Measurements from ENCODE around the gene SLC25A1.
"Not testable (repeated sequence)": the region's sequence is repeated elsewhere in the genome, so short reads cannot be mapped to it uniquely, and the experiment has no call there.

Gene SLC25A1

DNA sequence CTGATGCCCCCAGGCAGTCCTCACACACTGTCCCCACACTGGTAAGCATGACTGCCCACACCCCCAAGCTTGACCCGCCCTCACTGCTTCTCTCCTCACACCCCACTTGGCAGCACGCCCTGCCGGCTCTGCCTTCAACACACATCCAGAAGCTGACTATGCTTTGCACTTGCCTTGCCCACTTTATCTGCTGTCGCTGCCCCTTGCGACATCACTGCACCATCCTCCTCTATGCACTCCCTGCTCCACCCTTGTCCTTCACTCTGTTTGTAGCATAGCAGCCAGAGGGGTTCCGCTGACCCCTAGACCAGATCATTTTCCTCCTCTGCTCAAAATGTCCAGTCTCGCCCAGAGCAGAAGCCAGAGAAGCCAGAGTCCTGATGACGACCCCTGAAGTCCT lies 25.3 kb upstream of the SLC25A1 start:
- DNase-seq = no peak

DNA sequence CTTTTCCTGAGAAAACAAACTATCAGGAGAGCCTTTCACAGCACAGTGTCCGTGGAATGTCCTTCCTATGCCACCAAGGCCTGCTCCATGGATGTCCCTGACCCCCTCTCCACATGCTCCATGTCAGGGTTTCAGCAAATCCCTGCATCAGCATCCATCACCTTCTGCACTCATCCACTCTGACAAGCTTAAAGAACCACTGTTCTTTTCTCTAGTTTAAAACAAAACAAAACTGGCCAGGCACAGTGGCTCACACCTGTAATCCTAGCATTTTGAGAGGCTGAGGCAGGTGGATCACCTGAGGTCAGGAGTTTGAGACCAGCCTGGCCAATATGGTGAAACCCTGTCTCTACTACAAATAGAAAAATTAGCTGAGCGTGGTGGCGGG lies 24.3 kb upstream of the SLC25A1 start:
- DNase-seq = not testable (repeated sequence)

DNA sequence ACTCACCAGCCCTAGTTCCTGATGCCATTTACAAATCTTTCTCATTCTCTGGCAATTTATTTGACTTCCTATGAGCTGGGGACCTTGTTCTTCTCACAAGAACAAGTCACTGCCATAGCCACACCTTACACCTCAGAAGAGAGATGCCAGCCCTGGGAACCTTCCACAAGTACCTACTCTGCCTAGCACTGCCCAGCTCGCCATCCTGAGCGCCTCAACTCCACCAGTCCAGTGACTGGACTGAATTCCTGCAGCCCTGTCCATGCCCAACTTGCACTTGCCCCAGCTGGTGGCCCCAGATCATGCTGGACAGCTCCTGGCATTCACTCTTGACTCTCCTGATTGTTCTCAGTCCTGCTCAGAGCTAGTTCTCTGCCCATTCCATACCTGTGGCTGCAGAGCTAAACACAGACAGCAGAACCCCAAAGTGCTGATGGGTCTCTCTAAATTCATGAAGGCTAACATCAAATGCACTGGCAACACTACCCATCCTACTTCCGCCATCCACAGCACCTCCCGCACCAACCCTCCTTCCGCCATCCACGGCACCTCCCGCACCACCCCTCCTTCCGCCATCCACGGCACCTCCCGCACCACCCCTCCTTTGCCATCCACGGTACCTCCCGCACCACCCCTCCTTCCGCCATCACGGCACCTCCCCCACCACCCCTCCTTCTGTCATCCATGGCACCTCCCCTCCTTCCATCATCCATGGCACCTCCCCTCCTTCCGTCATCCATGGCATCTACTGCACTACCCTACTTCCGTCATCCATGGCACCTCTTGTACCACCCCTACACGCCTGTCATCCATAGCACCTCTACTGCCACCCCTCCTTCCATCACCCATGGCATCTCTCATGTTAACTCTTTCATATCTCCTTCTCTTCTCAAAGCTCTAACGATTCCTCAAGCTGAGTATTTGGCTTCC lies 23.6 kb upstream of the SLC25A1 start:
- DNase-seq = no peak

DNA sequence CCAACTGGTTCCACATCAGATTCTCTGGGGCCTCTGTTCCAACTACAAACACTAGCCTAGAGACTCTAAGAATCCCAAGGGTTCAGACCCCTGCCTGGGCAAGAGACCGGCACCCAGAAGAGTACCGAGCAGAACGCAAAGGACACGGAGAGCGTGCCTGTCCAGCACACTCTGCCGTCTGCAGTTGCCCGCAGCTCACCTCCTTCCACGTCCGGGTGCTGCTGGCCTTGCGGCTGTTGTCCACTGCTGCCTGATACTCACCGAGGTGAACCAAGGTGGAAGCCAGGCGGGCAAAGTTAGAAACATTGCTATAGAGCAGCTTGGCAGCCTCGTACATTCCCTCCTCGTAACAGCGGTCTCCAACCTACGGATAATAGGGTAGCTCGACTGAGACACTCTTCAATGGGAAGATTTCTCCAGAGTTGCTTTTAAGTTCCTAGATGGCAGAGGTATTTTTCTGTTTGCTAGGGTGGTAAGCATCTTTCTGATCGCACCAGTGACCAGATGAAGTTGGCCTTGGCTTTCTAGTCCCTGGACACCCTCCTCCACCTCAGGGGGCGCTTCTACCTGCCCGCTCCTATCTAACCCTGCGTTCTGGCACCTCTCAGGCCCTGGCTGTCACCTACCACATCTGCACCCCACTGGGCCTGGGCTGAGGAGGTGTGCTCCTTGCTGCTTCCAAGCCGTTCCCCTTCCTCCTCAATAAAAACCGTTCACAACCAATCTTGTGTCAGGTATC lies 22.8 kb upstream of the SLC25A1 start:
- no peak for DNase-seq

DNA sequence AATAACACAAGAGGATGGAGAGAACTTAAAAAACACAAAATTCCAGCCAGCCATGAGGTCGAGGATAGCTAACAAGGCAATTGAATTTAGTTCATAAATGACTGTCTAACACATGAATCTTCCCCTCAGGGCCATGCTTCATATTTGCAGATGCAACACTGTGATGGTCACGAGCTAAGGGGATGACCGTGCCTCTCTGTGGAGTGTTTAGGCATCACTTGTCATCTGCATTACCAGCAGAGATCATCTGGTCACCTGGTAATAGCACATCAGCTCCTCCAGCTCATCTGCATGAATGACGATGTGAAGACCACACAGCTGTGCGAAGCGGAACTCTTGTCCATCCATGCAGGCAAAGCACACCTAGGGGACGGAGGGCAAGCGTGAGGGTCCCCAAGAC lies 20.9 kb upstream of the SLC25A1 start:
- DNase-seq = no peak

DNA sequence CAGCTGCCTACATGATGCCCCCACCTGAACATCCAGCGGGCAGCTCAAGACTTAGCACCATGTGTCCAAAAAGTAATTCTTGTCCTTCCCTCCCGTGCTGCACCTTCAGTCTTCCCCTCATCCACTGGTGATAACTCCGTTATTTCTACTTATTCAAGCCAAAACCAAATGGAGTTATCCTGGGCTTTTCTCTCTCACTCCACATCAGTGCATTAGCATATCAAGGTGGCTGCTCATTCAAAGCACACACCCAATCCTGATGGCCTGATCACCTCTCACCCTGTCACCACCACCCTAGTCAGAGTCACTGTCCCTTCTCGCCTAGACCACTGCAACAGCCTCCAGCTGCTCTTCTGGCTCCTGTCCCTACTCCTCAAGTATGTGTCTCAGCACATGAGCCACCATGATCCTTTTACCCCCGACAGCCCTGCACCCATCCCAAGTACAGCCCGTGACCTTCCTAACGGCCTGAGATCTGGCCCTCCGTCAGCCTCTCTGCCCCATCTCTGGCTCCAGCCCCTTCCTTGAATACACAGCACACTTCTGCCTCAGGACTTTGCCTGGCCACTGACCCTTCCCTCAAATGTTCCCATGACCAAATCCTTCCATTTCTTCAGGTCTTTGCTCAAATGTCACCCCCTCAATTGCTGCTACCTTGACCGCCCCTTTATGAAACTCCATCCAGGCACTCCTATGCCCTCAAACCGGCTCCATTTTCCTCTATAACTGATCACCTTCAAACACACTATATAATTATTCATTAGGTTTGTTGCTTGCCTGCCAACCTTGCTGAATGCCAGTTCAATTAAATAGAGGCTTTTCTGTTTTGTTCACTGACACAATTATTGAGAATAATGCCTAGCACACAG lies 19.7 kb upstream of the SLC25A1 start:
- DNase-seq = no peak

DNA sequence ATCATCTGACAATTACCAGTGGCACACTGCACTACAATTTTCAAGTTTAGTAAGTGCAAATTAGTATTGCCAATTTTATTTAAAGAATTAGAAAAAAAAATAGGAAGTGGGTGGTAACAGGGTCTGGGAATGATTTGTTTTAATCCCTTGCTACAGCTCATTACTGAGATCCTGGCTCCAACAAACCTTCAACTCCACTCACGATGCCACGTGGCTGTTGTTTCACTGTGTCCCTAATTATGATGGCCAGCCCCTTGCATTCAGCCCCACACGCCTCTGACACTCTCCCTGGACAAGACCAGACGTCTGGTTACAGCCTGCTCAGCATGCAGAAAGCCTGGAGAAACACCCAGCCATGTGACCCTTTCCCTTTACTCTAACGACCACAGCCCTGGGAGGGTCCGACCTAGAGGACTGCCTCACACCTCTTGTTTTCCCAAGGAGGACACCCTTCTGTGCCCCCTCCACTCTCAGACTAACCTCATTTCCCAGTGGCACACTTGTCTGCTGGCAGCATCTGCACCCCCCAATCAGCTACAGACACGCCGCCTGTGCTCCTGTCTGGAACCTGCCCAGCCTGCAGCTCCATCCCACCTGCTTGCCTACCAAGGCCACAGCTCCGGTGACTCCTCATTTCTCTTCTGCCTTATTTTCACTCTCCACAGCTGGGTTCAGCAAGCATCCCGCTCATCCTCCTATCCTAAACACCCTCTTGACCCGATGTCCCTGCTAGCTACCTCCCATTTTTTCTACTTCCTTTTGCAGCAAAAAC lies 18.5 kb upstream of the SLC25A1 start:
- no peak for DNase-seq

DNA sequence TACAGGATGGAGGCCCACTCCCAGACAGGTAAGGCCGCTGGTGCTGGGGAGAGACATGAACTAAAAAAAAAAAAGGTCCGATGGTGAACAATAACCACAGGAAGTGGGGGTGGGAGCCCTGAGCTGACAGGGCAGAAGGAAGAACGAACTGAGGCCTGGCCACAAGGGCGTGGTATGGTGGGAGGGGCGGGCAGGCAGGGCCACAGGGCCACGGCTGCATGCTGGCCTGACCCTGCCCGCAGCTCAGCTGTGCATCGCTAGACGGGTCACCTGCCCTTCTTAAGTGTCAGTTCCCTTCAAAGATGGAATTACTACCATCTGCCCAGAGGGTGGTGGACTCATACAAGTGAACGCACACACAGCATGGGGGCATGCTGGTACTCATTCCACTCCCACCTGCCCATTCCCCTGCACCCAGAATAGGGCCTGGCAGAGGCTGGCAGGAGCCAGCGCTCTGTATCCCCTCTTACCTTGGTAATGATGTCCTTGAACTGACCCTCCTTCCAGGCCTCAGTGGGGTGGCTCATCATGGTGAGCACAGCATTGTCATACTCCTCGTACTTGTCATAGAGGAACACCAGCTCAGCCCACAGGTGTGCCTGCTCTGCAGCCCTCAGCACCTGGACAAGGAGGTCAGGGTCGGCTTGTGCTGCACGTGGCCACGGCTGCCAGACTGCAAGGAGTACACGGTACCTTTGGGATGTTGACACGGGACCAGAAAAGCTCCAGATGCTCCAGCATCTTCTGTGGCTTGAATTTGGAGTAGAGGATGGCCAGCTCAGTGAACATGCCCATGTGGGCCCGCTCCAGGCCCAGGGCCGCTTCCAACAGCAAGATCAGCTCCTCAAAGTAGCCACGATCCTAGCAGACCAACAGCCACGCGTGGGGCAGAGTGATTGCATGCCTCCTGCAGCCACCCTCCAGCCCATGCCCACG lies 17.5 kb upstream of the SLC25A1 start:
- DNase-seq = no peak

DNA sequence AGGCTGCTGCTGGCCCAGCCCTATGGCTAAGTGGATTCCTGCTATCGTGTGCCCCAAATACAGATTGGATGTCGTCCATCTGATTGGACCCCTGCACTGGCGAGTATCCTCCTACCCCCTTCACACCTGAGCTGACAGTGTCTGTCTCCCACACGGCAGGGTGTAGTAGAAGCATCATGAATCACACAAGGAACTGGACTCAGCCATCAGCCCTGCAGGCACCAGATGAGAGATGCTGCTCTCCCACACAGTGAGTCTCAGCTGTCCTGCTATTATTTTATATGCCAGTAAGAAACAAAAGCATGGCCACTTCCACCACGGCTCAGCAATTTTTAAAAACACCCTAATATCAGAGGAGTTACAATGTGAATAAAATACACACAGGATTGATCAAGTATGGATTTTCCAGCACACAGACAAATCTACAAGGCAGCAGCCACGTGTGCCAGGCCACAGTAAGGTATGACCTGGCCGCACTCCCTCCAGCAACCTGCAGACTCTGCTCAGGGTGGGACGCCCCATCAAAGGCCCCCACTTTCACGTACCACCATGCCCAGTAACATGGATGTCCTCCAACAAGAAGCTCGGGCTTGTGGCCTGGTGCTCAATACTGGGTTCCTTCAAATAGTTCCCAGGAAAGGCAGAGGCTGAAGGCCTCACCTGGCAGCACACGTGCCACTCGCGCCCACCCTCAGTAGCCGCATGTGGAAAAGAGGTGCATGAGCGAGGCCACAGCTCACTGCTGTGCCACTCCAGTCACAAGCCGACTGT lies 16.4 kb upstream of the SLC25A1 start:
- no peak for DNase-seq

DNA sequence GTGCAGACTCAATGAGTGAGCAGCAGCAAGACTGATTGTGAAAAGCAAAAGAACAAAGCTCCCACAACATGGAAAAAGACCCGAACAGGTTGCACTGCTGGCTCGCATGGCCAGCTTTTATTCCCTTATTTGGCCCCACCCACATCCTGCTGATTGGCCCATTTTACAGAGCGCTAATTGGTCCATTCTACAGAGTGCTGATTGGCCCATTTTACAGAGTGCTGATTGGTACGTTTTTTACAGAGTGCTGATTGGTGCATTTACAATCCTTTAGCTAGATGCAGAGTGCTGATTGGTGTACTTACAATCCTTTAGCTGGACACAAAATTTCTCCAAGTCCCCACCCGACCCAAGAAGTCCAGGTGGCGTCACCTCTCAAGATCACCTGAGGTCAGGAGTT lies 15.3 kb upstream of the SLC25A1 start:
- no peak for DNase-seq

DNA sequence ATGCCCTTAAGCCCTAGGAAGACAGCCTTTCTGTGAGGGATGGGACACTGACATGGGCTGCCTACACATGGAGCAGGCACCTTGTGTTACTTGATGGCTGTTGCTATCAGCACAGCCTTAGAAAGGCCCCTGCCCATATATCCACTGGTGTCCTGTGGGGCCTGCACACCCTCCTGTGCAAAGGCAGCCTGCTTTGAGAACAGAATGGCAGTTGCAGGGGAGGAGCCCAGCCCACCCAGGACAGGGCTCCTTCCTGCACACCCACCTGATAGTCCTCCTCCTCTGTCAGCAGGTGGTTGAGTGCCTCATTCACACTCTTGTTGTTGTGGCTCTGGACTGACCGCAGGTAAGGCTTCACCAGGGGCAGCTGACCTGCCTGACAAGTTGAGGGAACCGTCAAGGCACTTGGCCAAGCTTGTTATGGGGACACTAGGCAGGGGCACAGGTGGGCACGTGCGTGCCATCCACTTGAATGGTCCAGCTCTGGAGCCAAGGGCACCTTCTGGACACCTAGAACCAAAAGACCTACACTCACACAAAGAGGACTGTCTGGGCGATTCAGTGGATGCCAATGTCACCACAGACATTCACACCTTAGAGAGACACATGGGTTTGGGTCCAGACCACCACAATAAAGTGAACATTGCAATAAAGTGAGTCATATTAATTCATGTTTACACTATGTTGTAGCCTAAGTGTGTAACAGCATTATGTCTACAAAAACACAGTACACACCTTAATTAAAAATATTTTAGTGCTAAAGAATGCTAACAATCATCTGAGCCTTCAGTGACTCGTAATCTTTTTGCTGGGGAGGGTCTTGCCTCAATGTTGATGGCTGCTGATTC lies 9.4 kb upstream of the SLC25A1 start:
- DNase-seq = no peak

DNA sequence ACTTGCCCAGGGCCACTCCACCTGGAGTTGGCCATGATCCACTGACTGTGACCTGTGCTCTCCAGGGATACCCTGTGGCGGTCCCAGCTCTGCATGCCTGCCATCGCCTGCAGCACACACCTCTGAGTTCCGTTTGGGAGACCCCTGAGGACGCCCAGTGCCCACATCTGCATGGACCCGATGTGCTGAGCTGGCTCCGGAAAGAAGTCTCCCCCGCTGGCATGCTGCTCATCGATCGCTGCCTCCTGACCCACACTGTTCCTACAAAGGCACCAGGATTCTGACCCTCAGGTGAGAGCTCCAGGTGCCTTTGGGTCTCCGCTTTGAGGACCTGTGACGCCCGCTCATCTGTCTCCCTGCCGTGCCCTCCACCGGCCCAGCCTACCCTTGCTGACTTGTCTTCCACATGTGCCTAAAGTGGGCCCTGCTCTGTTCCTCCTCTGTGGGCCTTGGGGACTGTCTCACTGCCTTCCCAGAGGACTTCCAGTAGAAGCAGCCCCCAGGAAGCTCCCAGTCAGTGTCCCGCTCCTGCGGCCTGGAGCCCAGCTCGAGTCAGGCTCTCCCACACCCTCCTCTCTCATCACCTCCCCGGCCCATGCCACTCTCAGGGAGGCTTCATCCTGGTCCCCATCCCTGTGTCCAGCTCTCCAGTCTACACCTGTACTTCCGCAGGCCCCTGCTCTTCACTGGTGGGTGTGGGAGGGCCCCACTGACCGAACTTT lies 5.9 kb upstream of the SLC25A1 start:
- no peak for DNase-seq

DNA sequence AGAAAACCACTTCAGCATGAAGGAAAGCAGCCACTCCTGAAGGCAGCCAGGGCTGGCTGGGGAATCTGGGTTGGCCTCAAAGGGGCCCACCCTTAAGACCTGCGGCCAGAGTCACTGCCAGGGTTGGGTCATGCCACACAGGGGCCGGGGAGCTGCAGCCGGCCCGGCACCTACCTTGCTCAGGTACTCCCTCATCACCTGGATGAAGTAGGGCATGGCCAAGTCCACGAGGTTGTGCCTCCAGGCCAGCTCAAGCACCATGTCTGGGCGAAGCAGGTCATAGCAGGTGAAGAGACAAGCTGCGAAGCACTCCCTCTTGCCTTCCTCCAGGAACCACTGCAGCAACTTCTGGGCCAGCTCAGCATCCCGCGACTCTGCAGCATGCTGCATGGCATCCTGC lies 4.7 kb upstream of the SLC25A1 start:
- no peak for DNase-seq

DNA sequence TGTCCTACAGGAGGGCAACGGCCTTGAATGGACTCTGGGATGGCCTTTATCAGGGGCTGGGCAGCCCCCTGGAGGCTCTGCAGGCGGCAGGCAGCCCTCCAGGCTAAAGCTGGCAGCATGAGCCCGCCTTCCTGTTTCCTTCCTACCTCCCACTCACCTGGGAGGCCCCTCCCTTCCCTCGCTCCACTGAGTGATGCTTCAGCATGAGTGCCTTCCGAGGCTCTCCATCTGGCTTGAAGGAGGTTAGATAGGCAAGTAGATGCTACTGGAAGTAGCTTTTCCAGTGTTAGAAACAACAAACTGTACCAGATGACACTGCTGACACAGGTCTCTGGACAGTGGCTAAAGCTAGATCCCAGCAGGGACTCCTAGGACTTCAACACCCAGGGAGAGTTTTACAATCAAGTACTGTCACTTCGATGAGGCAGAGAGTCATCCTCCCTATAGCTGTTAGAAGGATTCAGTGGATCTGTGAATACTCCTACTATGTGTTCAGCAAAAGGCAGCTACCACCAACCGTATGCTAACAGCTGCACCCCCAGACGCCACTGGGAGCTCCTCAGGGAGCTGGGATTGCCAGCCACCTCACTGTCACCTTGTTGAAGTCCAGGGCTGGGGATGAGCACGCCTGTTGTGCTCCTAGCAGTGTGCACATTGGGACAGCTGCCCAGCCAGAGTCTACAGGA lies 4.1 kb upstream of the SLC25A1 start:
- DNase-seq = no peak

DNA sequence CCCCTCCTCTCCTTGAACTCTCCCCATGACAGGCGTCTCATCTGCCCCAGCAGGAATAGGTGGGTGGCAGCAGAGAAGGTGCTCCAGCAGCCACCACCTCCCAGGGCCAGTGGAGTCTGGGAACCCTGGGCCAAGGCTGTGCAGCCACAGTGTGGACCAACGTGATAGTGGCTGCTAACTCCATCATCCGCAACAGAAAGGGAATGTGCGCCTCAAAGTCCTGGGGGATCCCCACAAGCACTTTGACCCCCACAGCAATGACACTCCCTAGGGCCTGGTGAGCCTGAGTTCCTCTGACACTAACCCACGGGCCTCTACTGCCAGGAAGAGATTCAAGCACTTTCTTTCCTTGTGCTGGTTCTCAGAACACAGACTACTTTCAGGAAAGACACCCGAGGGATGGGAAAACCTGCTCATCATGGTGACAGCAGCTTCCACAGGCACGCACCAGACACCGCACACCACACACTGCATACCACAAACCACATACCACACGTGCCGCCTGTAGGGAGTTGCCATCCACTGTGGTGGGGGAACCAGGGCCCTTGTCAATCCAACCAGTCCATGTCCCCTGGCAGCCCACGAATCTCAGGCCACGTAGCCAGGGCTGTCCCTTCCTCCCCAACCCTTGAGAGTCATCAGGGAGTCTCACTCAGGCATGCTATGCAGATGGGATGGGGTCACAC lies 3.4 kb upstream of the SLC25A1 start:
- DNase-seq = no peak

DNA sequence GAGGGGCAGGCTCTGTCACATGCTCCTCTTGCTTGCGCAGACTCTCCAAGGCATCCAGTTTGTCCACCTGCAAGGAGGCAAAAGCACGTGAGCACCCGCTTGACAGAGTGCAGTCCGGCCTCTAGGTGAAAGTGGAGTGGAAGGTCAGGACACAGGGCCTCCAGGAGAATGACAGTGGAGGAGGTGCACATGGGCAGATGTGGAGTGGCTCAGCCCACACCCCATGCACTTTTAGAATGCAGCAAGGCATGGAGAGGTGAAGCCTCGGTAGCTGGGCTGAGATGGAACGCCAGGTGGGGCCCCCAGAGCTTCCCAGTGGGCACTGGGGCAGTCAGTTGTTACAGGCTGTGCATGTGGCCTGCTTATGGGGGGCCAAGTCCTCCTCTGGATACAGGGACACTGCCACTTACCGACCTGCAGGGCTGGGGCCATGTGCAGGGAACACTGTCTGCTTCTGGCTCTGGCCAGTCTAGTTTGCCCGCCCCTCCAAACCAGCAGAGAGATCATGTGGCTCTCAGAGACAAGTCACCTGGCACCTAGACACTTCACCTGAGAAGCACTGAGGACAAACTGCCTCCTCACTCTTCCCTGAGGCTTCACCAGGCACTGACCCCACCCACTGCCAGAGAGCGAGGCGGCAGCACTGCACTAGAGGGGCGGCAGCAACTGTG lies 2.3 kb upstream of the SLC25A1 start:
- no peak for DNase-seq

DNA sequence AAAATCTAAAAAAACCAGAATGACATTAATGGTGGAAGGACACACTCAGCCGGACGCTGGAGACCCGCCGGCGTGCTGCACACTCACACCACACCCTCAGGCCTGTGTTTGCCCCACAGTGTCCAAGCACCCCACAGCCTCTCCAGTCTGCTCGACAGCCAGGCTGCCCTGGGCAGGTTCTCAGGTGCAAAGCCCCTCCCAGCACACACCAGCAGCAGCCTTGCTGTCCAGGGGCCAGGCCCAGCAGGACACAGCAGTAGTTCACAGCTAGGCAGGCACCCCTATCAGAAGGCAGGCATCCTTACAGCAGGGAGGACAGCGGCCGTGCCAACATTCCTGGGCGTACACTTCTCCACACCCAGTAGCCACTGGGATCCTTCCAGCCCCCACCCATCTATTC lies 1.7 kb upstream of the SLC25A1 start:
- DNase-seq = no peak
